GM18520 (cell line): ENCODE data around the gene IL12B.
A peak's percentile ranks its signal among the peaks of the same experiment; 100 is the strongest.
"Not testable (repeated sequence)": the region's sequence is repeated elsewhere in the genome, so short reads cannot be mapped to it uniquely, and the experiment has no call there.

Experiments
- ATAC-seq: cut with Tn5 transposase; IDR thresholded peaks from one replicate; pipeline ENCODE4 v1.9.1; 2021; ENCODE audit not compliant: unreplicated experiment

IL12B gene

GRCh38 chr5:159333545-159333925, 3.2 kb upstream of the IL12B start:
- no peak for ATAC-seq

- no peak for ATAC-seq
Measured at GRCh38 chr5:159332800-159333544, 2.7 kb upstream of the IL12B start.

GRCh38 chr5:159331093-159331973, 1.0 kb upstream of the IL12B start:
- no peak for ATAC-seq

GRCh38 chr5:159324986-159325385, 5.3 kb downstream of the IL12B start:
- no peak for ATAC-seq

- no peak for ATAC-seq
Measured at GRCh38 chr5:159324102-159324755, 6.1 kb downstream of the IL12B start.

- peak; percentile 86 for ATAC-seq
Measured at GRCh38 chr5:159322180-159322579, 8.1 kb downstream of the IL12B start.

GRCh38 chr5:159319832-159320231, 10.5 kb downstream of the IL12B start:
- no peak for ATAC-seq

- no peak for ATAC-seq
Measured at GRCh38 chr5:159319363-159319762, 10.9 kb downstream of the IL12B start.

- ATAC-seq, result no peak
Measured at GRCh38 chr5:159318448-159318847, 11.8 kb downstream of the IL12B start.

GRCh38 chr5:159317849-159318248, 12.4 kb downstream of the IL12B start:
- no peak for ATAC-seq

- no peak for ATAC-seq
Measured at GRCh38 chr5:159316519-159317383, 13.5 kb downstream of the IL12B start.

- ATAC-seq, result no peak
Measured at GRCh38 chr5:159313197-159313596, 17.1 kb downstream of the IL12B start.

- no peak for ATAC-seq
Measured at GRCh38 chr5:159311063-159311462, 19.2 kb downstream of the IL12B start.

- no peak for ATAC-seq
Measured at GRCh38 chr5:159310511-159310910, 19.8 kb downstream of the IL12B start.

GRCh38 chr5:159309689-159310433, 20.4 kb downstream of the IL12B start:
- ATAC-seq, result no peak

- ATAC-seq, result no peak
Measured at GRCh38 chr5:159304961-159305595, 25.2 kb downstream of the IL12B start.

GRCh38 chr5:159303286-159303685, 27.0 kb downstream of the IL12B start:
- ATAC-seq, result no peak

GRCh38 chr5:159301929-159302860, 28.1 kb downstream of the IL12B start:
- ATAC-seq, result not testable (repeated sequence)
